HG02870 (cell line): Measurements from ENCODE around the gene RTKN2.
A peak's percentile ranks its signal among the peaks of the same experiment; 100 is the strongest.
"Not testable (repeated sequence)": the region's sequence is repeated elsewhere in the genome, so short reads cannot be mapped to it uniquely, and the experiment has no call there.

Experiments
- ATAC-seq: cut with Tn5 transposase; IDR thresholded peaks from one replicate; pipeline ENCODE4 v1.9.1; 2021; ENCODE audit warnings: mild to moderate bottlenecking, moderate library complexity; ENCODE audit not compliant: unreplicated experiment

RTKN2 gene

DNA sequence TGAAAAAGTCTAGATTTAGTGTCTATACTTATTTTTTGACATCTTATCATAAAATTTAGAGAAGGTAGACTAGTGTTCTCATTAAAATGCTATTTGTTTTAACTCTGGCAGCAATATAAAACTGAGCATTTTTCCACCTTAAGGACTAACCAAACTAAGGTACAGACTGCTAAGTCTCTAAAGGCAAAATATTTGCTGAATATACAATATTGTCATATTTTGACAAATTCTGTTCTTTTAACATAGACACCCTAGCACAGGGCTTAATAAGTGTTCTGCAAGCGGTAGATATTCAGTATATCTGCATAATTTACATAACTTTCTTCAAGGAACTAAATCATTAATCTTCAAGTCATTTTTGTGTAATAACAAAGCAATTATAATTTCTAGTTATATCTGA lies 8.6 kb downstream of the RTKN2 start:
- no peak for ATAC-seq

DNA sequence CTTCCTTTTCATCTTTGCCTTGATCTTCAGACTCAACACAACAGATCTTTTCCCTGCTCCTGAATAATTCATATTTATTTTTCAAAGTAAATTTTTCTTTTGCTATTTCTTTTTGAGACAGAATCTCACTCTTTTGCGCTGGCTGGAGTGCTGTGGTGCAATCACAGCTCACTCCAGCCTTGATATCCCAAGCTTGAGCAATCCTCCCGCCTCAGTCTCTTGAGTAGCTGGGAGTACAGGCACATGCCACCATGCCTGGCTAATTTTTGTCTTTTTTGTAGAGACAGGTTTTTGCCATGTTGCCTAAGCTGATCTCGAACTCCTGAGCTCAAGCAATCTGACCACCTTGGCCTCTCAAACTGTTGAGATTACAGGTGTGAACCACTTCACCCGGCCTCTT lies 9.2 kb downstream of the RTKN2 start:
- ATAC-seq = no peak

DNA sequence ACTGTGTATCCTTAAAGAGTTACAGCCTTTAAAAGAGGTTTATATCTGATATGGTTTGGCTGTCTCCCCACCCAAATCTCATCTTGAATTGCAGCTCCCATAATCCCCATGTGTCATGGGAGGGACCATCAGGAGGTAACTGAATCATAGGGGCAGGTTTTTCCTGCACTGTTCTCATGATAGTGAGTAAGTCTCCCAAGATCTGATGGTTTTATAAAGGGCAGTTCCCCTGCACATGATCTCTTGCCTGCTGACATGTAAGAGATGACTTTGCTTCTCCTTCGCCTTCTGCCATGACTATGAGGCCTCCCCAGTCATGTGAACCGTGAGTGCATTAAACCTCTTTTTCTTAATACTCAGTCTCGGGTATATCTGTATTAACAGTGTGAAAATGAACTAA lies 9.7 kb downstream of the RTKN2 start:
- no peak for ATAC-seq

DNA sequence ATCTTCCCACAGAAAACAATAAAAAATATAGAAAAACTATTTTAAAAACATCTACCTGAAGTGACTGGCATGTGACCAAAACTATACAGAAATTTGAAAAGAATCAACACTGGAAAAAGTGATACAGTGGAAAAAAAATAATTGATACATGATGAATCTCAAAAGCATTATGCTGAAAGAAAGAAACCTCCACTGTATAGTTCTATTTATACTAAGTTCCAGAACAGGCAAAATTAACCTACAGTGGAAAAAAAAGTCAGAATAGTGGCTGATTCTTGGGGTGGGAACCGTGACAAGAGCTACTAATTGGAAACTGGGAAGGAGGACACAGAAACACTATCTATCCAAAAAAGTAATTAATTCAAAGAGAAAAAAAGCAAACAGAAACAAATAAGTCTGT lies 14.9 kb downstream of the RTKN2 start:
- ATAC-seq = no peak

DNA sequence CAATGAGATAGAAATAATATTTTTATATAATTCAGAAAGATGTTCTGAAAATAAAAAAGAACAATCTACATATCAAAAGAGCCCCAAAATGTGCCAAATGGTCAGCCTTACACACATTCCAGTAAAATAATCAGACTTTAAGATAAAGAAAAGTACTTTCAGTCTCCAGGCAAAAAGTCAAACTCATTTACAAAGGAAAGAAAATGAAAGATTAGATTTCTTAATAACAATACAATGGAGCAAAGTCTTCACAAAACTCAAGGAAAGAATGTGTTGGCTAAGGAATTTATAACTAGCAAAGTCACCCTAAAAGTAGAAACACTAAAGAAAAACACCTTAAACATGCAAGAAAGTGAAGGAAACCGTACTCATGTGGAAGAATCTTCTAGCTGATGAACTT lies 16.6 kb downstream of the RTKN2 start:
- no peak for ATAC-seq

GRCh38 chr10:62250594-62251198 lies 17.9 kb downstream of the RTKN2 start:
- ATAC-seq = no peak

DNA sequence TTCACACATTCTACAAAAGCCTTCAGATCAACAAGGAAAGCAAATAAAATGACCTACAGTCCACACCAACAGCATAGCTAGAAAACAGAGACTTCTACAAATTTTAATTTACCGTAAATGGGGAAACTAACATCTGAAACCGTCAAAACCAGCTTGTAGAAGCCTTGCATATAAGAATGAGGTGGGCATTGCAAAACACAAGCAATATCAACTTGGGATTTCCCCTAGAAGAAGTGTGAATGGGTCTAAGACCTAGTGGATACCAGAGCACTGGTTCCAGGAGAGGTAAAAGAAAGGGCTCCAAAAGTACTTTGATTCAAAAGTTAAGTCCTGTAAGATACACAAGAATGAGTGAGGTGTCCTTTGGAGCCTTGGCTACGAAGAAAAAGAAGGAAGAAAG lies 18.7 kb downstream of the RTKN2 start:
- no peak for ATAC-seq

- no peak for ATAC-seq
Measured at GRCh38 chr10:62248465-62248864, 20.2 kb downstream of the RTKN2 start.

- ATAC-seq = peak; percentile 44
Measured at GRCh38 chr10:62244785-62245467, 23.7 kb downstream of the RTKN2 start.

- ATAC-seq = no peak
Measured at GRCh38 chr10:62244088-62244487, 24.6 kb downstream of the RTKN2 start.

DNA sequence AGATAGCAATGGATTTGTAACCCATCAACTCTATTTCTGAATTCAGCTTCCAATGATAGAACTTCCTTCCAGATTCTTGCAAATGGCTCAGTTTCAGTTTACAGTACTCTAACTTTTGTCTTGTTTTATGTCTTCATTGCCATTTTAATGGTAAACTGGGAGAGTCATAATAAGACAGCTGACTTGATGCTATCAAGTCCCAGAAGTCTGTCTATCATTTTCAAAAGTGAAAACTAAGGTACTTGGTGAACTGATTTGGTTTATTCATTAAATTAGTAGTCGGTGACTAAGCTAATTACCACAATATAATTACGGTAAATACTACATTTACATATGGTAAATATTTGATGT lies 25.0 kb downstream of the RTKN2 start:
- peak; percentile 45 for ATAC-seq

GRCh38 chr10:62242965-62243646 lies 25.5 kb downstream of the RTKN2 start:
- ATAC-seq = peak; percentile 86

DNA sequence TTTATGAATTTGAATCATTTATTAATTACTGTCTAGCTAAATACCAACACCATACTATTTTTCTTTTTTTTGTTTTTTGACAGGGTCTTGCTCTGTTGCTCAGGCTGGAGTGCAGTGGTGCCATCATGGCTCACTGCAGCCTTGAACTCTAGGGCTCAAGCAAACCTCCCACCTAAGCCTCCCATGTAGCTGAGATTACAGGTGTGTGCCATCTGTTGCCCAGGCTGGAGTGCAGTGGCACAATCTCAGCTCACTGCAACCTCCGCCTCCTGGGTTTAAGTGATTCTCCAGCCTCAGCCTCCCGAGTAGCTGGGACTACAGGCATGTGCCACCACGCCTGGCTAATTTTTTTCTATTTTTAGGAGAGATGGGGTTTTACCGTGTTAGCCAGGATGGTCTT lies 27.1 kb downstream of the RTKN2 start:
- ATAC-seq = not testable (repeated sequence)

DNA sequence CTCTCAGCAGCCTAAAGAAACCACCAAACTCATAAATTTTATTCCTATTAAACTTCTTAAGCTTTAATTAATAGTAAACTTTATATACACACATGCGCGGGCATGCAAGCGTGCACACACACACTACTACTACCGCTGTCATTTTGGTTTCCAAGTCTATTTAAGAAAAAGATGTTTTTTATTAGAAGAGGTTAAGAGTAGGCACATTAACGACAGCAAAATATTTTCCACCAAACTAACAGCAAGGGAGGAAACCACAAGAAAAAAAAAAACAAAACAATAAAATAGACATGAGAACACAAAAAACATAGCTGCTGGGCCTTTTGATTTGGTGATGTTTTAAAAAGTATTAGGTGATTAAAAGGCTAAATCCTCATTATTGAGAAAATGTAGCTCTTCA lies 28.6 kb downstream of the RTKN2 start:
- ATAC-seq = no peak

GRCh38 chr10:62238880-62239279 lies 29.8 kb downstream of the RTKN2 start:
- ATAC-seq = no peak

GRCh38 chr10:62237966-62238365 lies 30.7 kb downstream of the RTKN2 start:
- ATAC-seq = no peak

- no peak for ATAC-seq
Measured at GRCh38 chr10:62237506-62237905, 31.1 kb downstream of the RTKN2 start.

DNA sequence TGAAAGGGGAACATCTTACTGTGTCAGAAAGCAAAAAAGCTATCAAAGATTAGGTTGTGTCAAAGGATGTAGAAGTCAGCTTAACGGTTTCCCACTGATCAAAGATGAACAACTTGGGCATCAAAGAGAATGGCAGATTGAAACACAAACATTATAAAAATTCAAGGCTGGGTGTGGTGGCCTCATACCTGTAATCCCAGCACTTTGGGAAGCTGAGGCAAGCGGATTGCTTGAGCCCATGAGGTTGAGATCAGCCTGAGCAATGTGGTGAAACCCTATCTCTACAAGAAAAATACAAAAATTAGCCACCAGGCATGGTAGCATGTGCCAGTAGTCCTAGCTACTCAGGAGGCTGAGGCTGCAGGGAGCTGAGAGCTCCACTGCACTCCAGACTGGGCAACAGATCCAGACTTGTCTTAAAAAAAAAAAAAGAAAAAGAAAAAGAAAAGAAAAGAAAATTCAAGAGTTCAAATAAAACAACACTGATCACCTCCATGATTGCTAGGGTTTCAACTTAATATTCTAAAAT lies 34.5 kb downstream of the RTKN2 start:
- ATAC-seq = no peak

GRCh38 chr10:62233356-62234076 lies 35.1 kb downstream of the RTKN2 start:
- ATAC-seq = no peak

GRCh38 chr10:62231805-62232204 lies 36.8 kb downstream of the RTKN2 start:
- ATAC-seq = no peak

DNA sequence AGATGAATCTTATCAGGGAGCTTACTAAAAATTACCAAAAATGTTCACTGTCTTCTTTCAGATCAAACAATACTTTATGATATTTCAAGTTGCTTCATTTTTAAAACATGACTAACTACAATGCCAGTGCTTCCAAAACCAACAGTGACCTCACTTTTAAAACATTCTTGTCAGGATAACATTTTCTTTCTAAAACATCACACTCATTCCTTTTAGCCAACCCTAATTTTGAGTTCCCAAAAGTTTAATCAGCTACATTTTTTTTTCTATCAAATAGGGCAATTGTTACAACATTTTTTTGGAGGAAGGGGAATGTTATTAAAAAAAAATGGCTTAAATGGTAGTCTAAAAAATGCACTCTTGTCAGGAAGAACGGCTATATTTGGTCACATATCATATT lies 37.3 kb downstream of the RTKN2 start:
- ATAC-seq = no peak
